Naive B cell (primary cell): ENCODE data around the gene RPS16. TPM values are rescaled to one million over a fixed set of nuclear protein-coding genes. Genes with fewer than 3 reads are reported as not detected.

ENCODE experiments used
- polyA plus RNA-seq, 6 donors: library from polyadenylated mRNA; unstranded; fragments of 300-500 nt; fragmentation: Illumina TruSeq; gene quantifications; one replicate each; pipeline ENCODE4 v1.2.3, GENCODE V29; 2021; ENCODE audit warnings: low read depth in 6 of 6

Gene RPS16
- polyA plus RNA-seq, 6 donors from 2014 or later: 1,393 to 2,131 (median 1,793) TPM

Other genes starting within 250 kb of the RPS16 start
- not detected for gene NCCRP1, start 239.0 kb downstream of the RPS16 start, polyA plus RNA-seq
- gene SYCN, start 231.7 kb downstream of the RPS16 start, polyA plus RNA-seq: not detected
- gene IFNL3, start 190.9 kb downstream of the RPS16 start, polyA plus RNA-seq: not detected
- not detected for gene IFNL4, start 187.1 kb downstream of the RPS16 start, polyA plus RNA-seq
- gene IFNL2, start 167.6 kb downstream of the RPS16 start, polyA plus RNA-seq: not detected
- gene IFNL1, start 139.5 kb downstream of the RPS16 start, polyA plus RNA-seq: not detected
- gene LRFN1, start 115.1 kb downstream of the RPS16 start, polyA plus RNA-seq: 1 to 10 TPM in 5 of 6 donors, not detected in 1; 1.0 to 2.2 (median 1.6) TPM
- gene GMFG, start 99.9 kb downstream of the RPS16 start, polyA plus RNA-seq: 1,000 to 10,000 TPM in 1 of 6 donors, 100 to 1,000 TPM in 5; 750 to 1,029 (median 856) TPM
- 10 to 100 TPM in 3 of 6 donors, 1 to 10 TPM in 3; 6.2 to 20.5 (median 9.7) TPM for gene SAMD4B, start 93.5 kb downstream of the RPS16 start, polyA plus RNA-seq
- gene PAF1, start 44.8 kb downstream of the RPS16 start, polyA plus RNA-seq: 10 to 100 TPM; 11.6 to 62.4 (median 41.0) TPM
- gene MED29, start 44.6 kb downstream of the RPS16 start, polyA plus RNA-seq: 10 to 100 TPM; 31.9 to 68.1 (median 57.5) TPM
- gene ZFP36, start 29.1 kb downstream of the RPS16 start, polyA plus RNA-seq: 100 to 1,000 TPM; 291 to 784 (median 445) TPM
- gene PLEKHG2, start 23.3 kb downstream of the RPS16 start, polyA plus RNA-seq: 1 to 10 TPM in 5 of 6 donors, not detected in 1; 2.5 to 8.3 (median 4.7) TPM
- gene SUPT5H, start 9.6 kb upstream of the RPS16 start, polyA plus RNA-seq: 100 to 1,000 TPM in 1 of 6 donors, 10 to 100 TPM in 5; 48.1 to 119 (median 81.6) TPM
- 10 to 100 TPM; 35.4 to 41.9 (median 37.0) TPM for gene TIMM50, start 44.9 kb upstream of the RPS16 start, polyA plus RNA-seq
- gene DLL3, start 63.0 kb upstream of the RPS16 start, polyA plus RNA-seq: under 1 TPM in 4 of 6 donors, not detected in 2; 0.20 to 0.89 (median 0.55) TPM
- gene SELENOV, start 79.2 kb upstream of the RPS16 start, polyA plus RNA-seq: not detected
- 1 to 10 TPM; 3.6 to 9.9 (median 7.2) TPM for gene EID2B, start 96.9 kb upstream of the RPS16 start, polyA plus RNA-seq
- gene EID2, start 104.2 kb upstream of the RPS16 start, polyA plus RNA-seq: 10 to 100 TPM in 4 of 6 donors, 1 to 10 TPM in 1, not detected in 1; 9.4 to 22.9 (median 17.3) TPM
- not detected for gene LGALS13, start 166.6 kb upstream of the RPS16 start, polyA plus RNA-seq
- not detected for gene LGALS16, start 220.0 kb upstream of the RPS16 start, polyA plus RNA-seq